Common myeloid progenitor, CD34-positive (primary cell): ENCODE measurements around the gene SLC48A1.
A peak's percentile ranks its signal among the peaks of the same experiment; 100 is the strongest.
"Not testable (repeated sequence)": the region's sequence is repeated elsewhere in the genome, so short reads cannot be mapped to it uniquely, and the experiment has no call there.

Source experiments
- CTCF ChIA-PET: fragments of 350-600 bp; sonication (Branson Sonifier 250); formaldehyde crosslinking; loops from one replicate; lab custom pipeline; 2021; ENCODE audit warnings: antibody characterized with exemption; lab: Charles Lee
- POLR2A ChIA-PET: fragments of 350-600 bp; sonication (Branson Sonifier 250); formaldehyde crosslinking; loops from one replicate; lab custom pipeline; 2021; ENCODE audit warnings: antibody characterized with exemption; lab: Charles Lee
- DNase-seq, 3 donors: peaks; one replicate each; pipeline versions ENCODE4 v3.0.0 to v3.0.0-alpha.2; 2013
- H3K27ac ChIP-seq, 2 experiments: 1 replicate in 1 of 2; 2 replicates in 1 of 2; pipeline ENCODE4 v1.7.0; 2013; ENCODE audit warnings: inconsistent platforms in 2 of 2, low read length in 2 of 2, mild to moderate bottlenecking in 2 of 2, low read depth in 1 of 2, moderate library complexity in 1 of 2; ENCODE audit not compliant: severe bottlenecking in 2 of 2, insufficient read depth in 1 of 2, poor library complexity in 1 of 2
- H3K27me3 ChIP-seq, 5 experiments: replicated peaks in 2 of 5; 1 replicate in 3 of 5; 2 replicates in 2 of 5; pipeline versions ENCODE4 v1.6.1 to v1.7.0; 2013; ENCODE audit warnings: low read length in 4 of 5, mild to moderate bottlenecking in 2 of 5, moderate library complexity in 2 of 5, inconsistent platforms in 1 of 5; ENCODE audit not compliant: insufficient read depth in 5 of 5, control insufficient read depth in 4 of 5
- H3K36me3 ChIP-seq, 4 experiments: 1 replicate in 2 of 4; 2 replicates in 2 of 4; pipeline versions ENCODE4 v1.6.1 to v1.7.0; 2013; ENCODE audit warnings: low read length in 3 of 4, control low read depth in 1 of 4, mild to moderate bottlenecking in 1 of 4; ENCODE audit not compliant: control insufficient read depth in 4 of 4, insufficient read depth in 4 of 4
- H3K4me1 ChIP-seq, 4 experiments: 1 replicate in 3 of 4; 2 replicates in 1 of 4; pipeline versions ENCODE4 v1.6.1 to v1.7.1; 2013; ENCODE audit warnings: low read length in 3 of 4, mild to moderate bottlenecking in 3 of 4, control low read depth in 1 of 4, inconsistent platforms in 1 of 4, moderate library complexity in 1 of 4; ENCODE audit not compliant: control insufficient read depth in 4 of 4, insufficient read depth in 4 of 4; ENCODE audit errors: control extremely low read depth in 1 of 4
- H3K4me3 ChIP-seq, 7 experiments: 1 replicate in 4 of 7; 2 replicates in 3 of 7; pipeline versions ENCODE4 v1.5.1 to v1.7.0; 2013; ENCODE audit warnings: mild to moderate bottlenecking in 7 of 7, low read length in 6 of 7, moderate library complexity in 6 of 7, inconsistent platforms in 2 of 7, low read depth in 2 of 7, control low read depth in 1 of 7; ENCODE audit not compliant: insufficient read depth in 4 of 7, control insufficient read depth in 1 of 7; ENCODE audit errors: extremely low read depth in 1 of 7
- H3K9me3 ChIP-seq, 5 experiments: 1 replicate in 4 of 5; 2 replicates in 1 of 5; pipeline versions ENCODE4 v1.6.1 to v1.7.1; 2013; ENCODE audit warnings: low read length in 4 of 5, mild to moderate bottlenecking in 2 of 5, inconsistent platforms in 1 of 5, low read depth in 1 of 5, moderate library complexity in 1 of 5; ENCODE audit not compliant: control insufficient read depth in 4 of 5, insufficient read depth in 2 of 5; ENCODE audit errors: control extremely low read depth in 1 of 5
- WGBS: methylation state at CpG from one replicate; pipeline ENCODE4 v1.1.5; 2013; ENCODE audit not compliant: insufficient coverage; 5-methylcytosine and 5-hydroxymethylcytosine counted together

The SLC48A1 gene

GRCh38 chr12:47805417-47805816, 32.4 kb downstream of the SLC48A1 start:
- DNase-seq = no peak
- ChIA-PET POLR2A (interaction anchor here (1.1 kb wide), 1 partner anchor 23 kb away, joined by 7 read pairs; no protein-coding TSS in a partner anchor), CTCF (interaction anchor here (1.1 to 49.5 kb wide), 6 partner anchors 8 to 33 kb away, joined by 3 to 1391 read pairs (median 13); partner anchors contain the start of genes HDAC7 and SLC48A1)
- H3K4me3 ChIP-seq = no peak overlapping the region
- peak overlapping the region; percentile 13 to 50 for H3K27ac ChIP-seq
- no peaks in the 10 kb centered on the region for H3K27me3 ChIP-seq
- peaks cover 0 to 6% (median 3%) of the 10 kb centered on the region in 4 experiments for H3K36me3 ChIP-seq
- no peaks in the 10 kb centered on the region for H3K9me3 ChIP-seq
- WGBS = 59% methylated on average over 2 of the region's 2 CpGs
- H3K4me1 ChIP-seq = peaks cover 38 to 100% (median 97%) of the 10 kb centered on the region in 4 experiments

- Histone ChIP-seq H3K27ac (peak overlapping the region; percentile 74 to 89), H3K4me3 (peak overlapping the region in 5 of 7 experiments; percentile 6 to 58 (median 40)), H3K9me3 (no peaks in the 10 kb centered on the region), H3K27me3 (no peaks in the 10 kb centered on the region), H3K4me1 (peaks cover 45 to 100% (median 100%) of the 10 kb centered on the region in 4 experiments), H3K36me3 (peaks cover 0 to 11% (median 5%) of the 10 kb centered on the region in 4 experiments)
- ChIA-PET POLR2A (interaction anchor here (0.6 to 2.8 kb wide), 6 partner anchors 7 to 74 kb away, joined by 3 to 21 read pairs (median 4); partner anchors contain the start of gene HDAC7), CTCF (interaction anchor here (0.9 to 49.5 kb wide), 17 partner anchors 8 to 100 kb away, joined by 3 to 1391 read pairs (median 8); partner anchors contain the start of genes HDAC7 and SLC48A1)
- DNase-seq = no peak
- WGBS = 76% methylated on average over 4 of the region's 5 CpGs
These were observed 34.3 kb downstream of the SLC48A1 start for GRCh38 chr12:47807338-47807737.

GRCh38 chr12:47808050-47808449, 35.0 kb downstream of the SLC48A1 start:
- H3K4me1 ChIP-seq = peaks cover 44 to 98% (median 98%) of the 10 kb centered on the region in 4 experiments
- POLR2A ChIA-PET = interaction anchor here (0.6 to 2.8 kb wide), 7 partner anchors 8 to 75 kb away, joined by 3 to 21 read pairs (median 4); partner anchors contain the start of gene HDAC7
- peak; percentile 69 to 92 (median 90) for DNase-seq
- WGBS = 1% methylated on average over 6 of the region's 9 CpGs
- H3K27ac ChIP-seq = peak overlapping the region; percentile 74 to 89
- H3K9me3 ChIP-seq = no peaks in the 10 kb centered on the region
- peaks cover 0 to 11% (median 5%) of the 10 kb centered on the region in 4 experiments for H3K36me3 ChIP-seq
- H3K27me3 ChIP-seq = no peaks in the 10 kb centered on the region
- H3K4me3 ChIP-seq = peak overlapping the region in 5 of 7 experiments; percentile 5 to 58 (median 40)
- CTCF ChIA-PET = interaction anchor here (0.7 to 49.5 kb wide), 20 partner anchors 8 to 100 kb away, joined by 3 to 1391 read pairs (median 8); partner anchors contain the start of genes HDAC7 and SLC48A1

GRCh38 chr12:47808574-47809365, 35.7 kb downstream of the SLC48A1 start:
- CTCF ChIA-PET = interaction anchor here (0.7 to 49.5 kb wide), 16 partner anchors 9 to 101 kb away, joined by 3 to 1391 read pairs (median 8); partner anchors contain the start of genes HDAC7 and SLC48A1

GRCh38 chr12:47809518-47809917, 36.5 kb downstream of the SLC48A1 start:
- Histone ChIP-seq H3K4me1 (peaks cover 46 to 98% (median 98%) of the 10 kb centered on the region in 4 experiments), H3K36me3 (peaks cover 0 to 11% (median 4%) of the 10 kb centered on the region in 4 experiments), H3K27ac (peak overlapping the region in 1 of 2 experiments; percentile 88)
- POLR2A ChIA-PET = interaction anchor here (2.8 kb wide), 1 partner anchor 8 kb away, joined by 21 read pairs; no protein-coding TSS in a partner anchor
- not testable (repeated sequence) for H3K27me3 ChIP-seq, H3K9me3 ChIP-seq, H3K4me3 ChIP-seq, DNase-seq
- CTCF ChIA-PET = interaction anchor here (1.0 to 49.5 kb wide), 6 partner anchors 8 to 65 kb away, joined by 3 to 1391 read pairs (median 14); partner anchors contain the start of gene HDAC7
- WGBS = 89% methylated on average over 4 of the region's 9 CpGs

More at GRCh38 chr12:47808574-47809365, 35.7 kb downstream of the SLC48A1 start:
- Histone ChIP-seq H3K27me3 (no peaks in the 10 kb centered on the region), H3K27ac (peak overlapping the region; percentile 74 to 89), H3K9me3 (no peaks in the 10 kb centered on the region), H3K4me3 (peak overlapping the region in 6 of 7 experiments; percentile 5 to 58 (median 44)), H3K36me3 (peaks cover 0 to 11% (median 6%) of the 10 kb centered on the region in 4 experiments), H3K4me1 (peaks cover 44 to 98% (median 98%) of the 10 kb centered on the region in 4 experiments)
- POLR2A ChIA-PET = interaction anchor here (0.8 to 2.8 kb wide), 5 partner anchors 9 to 53 kb away, joined by 3 to 21 read pairs (median 4); partner anchors contain the start of gene HDAC7
- 18% methylated on average over 7 of the region's 9 CpGs for WGBS
- DNase-seq = peak in 2 of 3 donors; percentile 68 to 77

GRCh38 chr12:47811072-47811396, 38.0 kb downstream of the SLC48A1 start:
- Histone ChIP-seq H3K27ac (peak overlapping the region; percentile 59 to 88), H3K36me3 (peaks cover 0 to 10% (median 3%) of the 10 kb centered on the region in 4 experiments), H3K4me1 (peaks cover 50 to 98% (median 97%) of the 10 kb centered on the region in 4 experiments), H3K27me3 (no peaks in the 10 kb centered on the region), H3K9me3 (no peaks in the 10 kb centered on the region), H3K4me3 (peak overlapping the region in 2 of 7 experiments; percentile 16 to 49)
- WGBS = 44% methylated on average over 1 of the region's 2 CpGs
- no peak for DNase-seq
- POLR2A ChIA-PET = interaction anchor here (0.7 kb wide), 1 partner anchor 25 kb away, joined by 3 read pairs; no protein-coding TSS in a partner anchor
- CTCF ChIA-PET = interaction anchor here (1.9 to 49.5 kb wide), 5 partner anchors 7 to 33 kb away, joined by 6 to 1391 read pairs (median 33); partner anchors contain the start of gene HDAC7
